Stimulated activated CD4-positive, alpha-beta T cell treated with anti-CD3 and anti-CD28 coated beads, TNF-alpha, amount 100 ng/mL, for 1 hour (primary cell): ENCODE data around the gene PRPF38B.
"Not testable (repeated sequence)": the region's sequence is repeated elsewhere in the genome, so short reads cannot be mapped to it uniquely, and the experiment has no call there.

Experiments
- DNase-seq, 3 donors: peaks; one replicate each; pipeline ENCODE4 v3.0.0-alpha.2; 2020; ENCODE audit warnings: low read depth in 3 of 3, low spot score in 1 of 3

The PRPF38B gene, protein sequence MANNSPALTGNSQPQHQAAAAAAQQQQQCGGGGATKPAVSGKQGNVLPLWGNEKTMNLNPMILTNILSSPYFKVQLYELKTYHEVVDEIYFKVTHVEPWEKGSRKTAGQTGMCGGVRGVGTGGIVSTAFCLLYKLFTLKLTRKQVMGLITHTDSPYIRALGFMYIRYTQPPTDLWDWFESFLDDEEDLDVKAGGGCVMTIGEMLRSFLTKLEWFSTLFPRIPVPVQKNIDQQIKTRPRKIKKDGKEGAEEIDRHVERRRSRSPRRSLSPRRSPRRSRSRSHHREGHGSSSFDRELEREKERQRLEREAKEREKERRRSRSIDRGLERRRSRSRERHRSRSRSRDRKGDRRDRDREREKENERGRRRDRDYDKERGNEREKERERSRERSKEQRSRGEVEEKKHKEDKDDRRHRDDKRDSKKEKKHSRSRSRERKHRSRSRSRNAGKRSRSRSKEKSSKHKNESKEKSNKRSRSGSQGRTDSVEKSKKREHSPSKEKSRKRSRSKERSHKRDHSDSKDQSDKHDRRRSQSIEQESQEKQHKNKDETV

DNA sequence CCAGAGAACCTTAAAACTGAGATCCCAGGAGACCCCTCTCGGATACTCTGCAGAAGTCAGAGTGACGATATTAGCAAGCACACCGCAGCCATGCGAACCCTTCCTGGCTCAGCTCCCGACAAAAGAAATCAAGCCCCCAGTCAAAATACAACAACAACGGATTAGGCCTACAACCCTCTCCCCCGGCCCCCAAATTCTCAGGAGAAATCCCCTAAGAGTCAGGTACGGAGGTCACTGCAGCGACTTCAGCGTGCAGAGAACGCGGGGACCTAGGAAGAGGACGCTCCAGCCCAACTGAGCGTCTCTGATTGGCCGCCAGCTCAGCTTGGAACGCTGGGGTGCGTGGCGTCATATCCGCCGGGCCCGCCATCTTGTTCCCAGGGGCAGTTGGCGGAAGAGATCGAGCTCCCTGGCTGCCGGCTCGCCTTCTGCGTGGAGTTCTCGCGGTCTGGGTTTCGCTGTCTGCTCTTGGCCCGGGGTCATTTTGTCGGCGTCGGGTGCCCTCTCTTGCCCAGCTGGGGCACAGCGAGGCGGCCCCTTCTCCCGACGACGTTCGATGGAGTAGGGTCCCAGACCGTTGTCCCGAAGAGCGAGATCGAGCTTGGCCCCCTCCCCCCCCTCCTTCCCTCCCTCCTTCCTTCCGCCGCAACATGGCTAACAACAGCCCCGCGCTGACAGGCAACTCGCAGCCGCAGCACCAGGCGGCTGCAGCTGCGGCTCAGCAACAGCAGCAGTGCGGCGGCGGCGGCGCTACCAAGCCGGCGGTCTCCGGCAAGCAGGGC lies at the start of gene PRPF38B:
Gene PRPF38B (plus strand): TSS at position 369 of the 782 bp plus-strand sequence. CDS start 282 bp downstream, at position 651.
- peak; percentile 78 to 85 (median 82) for DNase-seq

DNA sequence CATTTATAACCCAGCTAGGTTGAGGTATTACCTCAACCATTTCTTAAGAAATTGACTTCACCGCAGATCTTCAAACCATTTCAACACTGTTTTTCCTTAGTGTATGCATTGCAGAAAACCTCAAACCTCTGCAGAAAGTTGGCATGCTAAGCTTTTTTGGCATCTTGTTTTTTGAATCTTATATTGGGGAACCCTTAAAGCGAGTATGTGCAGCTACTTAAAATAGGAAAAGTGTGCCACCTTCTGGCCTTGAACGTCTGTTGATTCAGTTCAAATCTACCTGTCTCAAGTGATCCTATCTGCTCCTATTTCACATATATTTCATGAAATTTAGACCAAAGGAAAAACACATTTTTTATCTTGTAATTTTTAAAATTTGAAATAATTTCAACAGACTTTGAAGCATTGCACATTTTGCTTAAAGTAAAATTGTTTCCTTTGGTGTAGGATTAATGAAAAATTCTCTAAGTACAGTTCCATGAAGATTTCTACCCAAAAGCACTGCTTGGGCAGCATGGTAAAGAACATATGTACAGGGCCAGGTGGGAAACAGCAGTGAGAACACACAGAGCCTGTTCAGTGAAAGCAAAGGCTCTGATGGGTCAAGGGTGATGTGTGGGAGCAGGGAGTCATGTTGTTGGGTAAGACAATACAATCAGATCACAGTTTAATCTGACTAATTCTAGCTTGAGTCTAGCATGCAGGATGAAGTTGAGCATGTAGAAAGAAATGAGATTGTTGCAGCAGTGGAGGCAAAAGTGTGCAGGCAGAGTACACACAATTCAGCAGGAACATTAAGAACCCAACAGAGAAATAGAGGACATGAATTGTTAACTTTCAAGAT lies 48.4 kb upstream of the PRPF38B start:
- DNase-seq: peak in 1 of 3 donors; percentile 20

DNA sequence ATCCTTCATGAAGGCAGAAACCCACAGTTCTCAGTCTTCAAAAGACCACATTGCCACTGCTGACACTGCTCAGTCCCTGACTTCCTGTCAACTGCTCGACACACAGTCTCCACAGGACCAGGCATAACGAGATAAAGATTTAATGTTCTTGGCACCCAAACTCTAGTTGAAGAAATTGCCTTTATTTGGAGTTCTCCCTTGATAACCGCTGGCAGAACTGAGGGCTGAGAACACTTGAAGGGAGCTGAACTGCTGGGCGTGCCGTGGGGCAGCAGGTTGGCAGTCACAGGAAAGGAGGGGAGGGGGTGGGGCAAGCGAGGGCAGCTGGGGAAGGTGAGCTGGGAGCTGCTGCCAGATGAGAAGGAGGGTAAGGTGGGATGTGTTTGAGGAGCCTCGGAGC lies 47.1 kb upstream of the PRPF38B start:
- peak in 1 of 3 donors; percentile 22 for DNase-seq

DNA sequence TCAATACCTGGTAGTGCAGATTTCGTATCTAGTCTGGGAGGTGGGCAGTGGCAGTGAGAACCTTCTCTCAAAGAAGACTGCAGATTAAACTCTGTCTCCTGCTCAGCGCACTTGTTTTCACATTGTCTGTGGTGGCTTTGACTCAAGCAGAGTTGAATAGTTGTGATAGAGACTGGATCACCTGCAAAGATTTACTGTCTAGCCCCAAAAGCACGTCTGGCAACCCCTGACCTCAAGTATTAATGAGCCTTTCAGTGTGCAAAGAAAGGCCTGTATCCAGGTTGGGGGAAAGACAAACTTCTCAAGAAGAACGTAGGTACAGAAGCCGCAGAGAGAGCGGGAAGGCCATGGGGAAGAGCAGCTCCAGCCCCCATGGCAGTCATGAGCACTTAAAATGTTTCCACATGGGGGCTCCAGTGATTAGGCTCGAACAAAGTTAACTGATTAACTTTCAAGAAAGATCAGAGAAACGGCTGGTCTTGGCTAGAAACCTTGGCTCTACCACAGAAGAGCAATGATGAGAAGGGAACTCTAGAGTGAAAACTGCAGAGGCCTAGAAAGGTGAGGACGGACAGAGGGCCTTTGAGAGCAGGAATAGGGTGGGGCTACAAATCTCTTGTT lies 46.4 kb upstream of the PRPF38B start:
- no peak for DNase-seq

DNA sequence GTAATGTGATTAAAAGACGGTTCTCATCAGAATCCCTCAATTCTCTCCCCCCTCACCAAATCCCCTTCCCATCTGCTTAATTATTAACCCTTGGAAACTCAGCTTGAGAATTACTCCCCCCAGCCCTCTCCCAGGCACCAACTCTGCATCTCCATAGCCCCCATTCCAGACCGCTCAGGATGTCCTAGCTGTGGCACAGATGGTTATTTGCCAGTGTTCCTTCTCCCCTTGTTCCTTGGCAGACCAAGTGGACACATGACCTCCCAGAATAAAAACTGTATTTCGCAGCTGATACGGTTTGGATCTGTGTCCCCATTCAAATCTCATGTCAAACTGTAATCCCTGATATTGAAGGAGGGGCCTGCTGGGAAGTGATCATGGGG lies 45.9 kb upstream of the PRPF38B start:
- no peak for DNase-seq

DNA sequence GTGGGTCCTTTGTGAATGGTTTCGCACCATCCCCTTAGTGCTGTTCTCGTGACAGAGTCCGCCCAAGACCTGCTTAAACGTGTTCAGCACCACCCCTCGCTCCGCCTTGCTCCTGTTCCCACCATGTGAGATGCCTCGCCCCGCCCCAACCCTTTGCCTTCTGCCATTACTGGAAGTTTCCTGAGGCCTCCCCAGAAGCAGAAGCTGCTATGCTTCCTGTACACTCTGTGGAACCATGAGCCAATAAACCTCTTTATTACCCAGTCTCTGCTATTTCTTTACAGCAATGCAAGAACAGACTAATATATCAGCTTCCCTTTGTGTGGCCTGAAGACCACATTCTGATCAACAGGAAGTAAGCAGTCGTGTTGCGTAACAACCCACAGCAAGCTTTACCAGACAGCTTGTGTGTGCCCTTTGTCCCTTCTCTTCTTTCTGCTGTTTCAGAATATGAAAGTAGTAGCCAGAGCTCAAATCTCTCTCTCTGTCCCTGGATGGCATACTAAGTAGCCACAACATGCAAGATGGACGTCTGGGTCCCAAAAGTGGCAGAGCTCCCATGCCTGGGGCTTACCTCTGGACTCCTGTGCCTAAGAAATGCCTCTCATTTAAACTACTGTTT lies 45.4 kb upstream of the PRPF38B start:
- DNase-seq: peak; percentile 33 to 52 (median 36)

DNA sequence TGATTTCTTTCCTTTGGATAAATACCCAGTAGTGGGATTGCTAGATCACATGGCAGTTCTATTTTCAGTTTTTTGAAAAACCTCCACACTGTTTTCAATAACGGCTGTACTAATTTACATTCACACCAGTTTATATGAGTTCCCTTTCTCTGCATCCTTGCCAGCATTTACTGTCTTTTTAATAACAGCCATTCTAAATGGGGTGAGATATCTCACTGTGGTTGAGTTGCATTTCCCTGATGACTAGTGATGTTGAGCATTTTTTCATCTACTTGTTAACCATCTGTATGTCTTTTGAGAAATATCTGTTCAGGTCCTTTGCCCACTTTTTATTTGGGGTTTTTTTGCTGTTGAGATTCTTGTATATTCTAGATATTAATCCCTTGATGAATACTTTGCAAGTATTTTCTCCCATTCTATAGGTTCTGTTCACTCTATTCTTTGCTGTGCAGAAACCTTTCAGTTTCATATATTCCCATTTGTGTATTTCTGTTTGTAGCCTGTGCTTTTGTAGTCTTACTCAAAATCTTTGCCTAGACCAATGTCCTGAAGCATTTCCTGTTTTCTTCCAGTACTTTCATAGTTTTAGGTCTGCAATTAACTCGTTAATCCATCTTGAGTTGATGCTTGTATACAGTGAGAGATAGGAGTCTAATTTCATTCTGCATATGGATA lies 38.5 kb upstream of the PRPF38B start:
- DNase-seq: no peak

DNA sequence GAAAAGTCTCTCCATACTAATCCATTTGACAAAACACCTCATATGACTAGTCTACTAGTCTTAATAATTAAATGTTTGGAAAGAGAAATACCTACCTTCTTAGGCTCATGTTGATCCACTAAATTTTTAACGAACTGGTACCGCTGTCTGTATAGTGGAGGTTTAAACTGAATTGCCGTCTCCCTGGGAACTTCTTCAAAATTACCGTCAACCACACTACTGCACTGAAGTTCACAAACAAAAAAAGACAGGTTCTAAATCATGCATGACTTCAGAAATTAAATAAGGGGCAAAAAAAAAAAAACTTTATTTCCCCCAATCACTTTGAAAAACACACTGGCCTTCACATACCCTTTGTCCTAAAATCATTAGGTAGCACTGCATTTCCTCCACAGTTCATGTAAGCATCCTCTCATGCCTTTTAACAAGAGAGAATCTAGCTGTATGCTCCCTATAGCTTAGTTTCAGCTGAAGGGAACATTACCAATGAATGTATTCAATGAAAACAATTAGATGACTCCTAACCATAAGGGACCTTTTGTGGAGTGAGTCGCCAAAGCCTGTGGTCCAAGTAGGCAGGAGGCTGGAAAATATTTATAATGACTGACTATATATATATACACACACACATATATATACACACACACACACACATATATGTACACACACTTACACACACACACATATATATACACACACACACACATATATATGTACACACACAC lies 34.6 kb upstream of the PRPF38B start:
- no peak for DNase-seq

DNA sequence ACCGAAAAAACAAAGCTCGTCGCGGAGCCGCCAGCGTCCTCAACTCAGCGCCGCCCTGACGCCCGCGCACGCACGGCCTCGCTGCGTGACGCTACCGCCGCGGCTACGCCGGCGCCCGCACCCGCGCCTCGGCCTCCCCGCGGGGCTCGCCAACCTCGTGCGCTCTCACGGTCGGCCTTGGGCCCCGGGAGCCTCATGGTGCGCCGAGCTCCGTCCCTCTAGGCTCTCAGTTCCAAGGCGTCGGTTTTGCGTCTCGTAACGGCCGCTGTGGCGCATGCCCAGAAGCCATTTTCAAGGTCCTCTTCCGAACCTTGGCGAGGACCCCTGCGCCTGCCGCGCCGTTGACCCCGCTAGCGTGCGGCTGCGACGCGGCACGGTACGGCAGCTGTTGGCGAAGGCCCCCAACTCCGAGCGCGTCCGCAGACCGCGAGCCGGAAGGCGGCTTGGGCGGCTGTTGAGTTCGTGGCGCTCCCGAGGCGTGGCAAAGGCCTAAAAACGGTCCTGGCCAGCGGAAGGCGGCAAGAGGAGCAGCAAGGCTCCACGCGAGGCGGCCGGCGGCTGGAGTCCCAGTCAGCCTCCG lies 31.0 kb upstream of the PRPF38B start, which contains the start of gene HENMT1:
Gene HENMT1 (minus strand): TSS at position 64 of the 580 bp plus-strand sequence. CDS start 1,209 bp downstream, outside the sequence.
- DNase-seq: peak; percentile 25 to 61 (median 50)

DNA sequence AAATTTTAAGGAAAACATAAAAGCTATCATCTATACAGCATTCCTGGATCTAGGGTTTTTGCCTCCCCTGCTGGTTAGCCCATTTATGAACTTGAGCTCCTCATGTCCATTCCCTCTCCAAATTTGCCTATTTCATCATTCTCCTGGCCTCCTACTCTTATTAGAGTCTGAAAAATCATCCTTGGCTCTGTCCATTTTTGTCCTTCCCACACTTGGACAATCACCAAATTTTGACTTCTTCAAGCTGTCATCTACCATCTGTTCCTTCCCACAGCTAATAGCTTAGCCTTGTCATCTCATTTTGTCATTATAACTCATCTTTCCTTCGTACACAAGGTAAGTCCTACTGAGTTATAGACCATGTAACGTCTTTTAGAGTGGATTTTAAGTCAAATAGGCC lies 29.0 kb upstream of the PRPF38B start:
- DNase-seq: no peak

DNA sequence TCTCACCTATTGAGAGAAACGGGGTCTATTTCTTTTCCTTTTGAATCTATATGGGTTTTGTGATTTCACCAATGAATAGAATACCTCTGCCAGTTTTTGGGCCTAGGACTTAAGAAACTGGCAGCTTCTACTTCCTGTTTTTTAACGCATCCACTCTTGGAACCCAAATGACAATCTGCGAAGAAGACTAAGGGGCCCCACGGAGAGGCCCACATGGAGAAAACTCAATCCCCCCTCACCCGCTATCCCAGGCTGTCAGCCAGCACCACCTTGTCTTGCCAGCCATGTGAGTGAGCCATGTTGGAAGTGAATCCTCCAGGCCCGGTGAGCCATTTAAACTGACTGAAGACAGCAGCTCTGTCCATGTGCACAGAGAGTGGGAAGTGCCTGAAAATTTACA lies 27.6 kb upstream of the PRPF38B start:
- DNase-seq: no peak

DNA sequence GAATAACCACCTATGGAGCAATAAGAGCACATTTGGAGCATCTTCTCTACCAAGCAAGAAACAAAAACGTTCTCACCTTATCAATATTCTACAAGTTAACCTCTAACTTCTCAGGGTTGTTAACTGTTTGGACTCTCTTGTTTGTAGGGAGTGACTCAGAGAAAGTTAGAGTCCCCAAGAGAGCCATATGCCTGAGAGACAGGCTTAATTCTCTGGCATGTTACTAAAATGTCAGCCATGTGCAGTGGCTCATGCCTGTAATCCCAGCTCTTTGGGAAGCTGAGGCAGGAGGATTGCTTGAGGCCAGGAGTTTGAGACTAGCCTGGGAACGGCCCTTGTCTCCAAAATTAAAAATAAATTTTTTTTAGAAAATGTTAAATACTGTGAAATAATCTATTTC lies 27.0 kb upstream of the PRPF38B start:
- DNase-seq: no peak

DNA sequence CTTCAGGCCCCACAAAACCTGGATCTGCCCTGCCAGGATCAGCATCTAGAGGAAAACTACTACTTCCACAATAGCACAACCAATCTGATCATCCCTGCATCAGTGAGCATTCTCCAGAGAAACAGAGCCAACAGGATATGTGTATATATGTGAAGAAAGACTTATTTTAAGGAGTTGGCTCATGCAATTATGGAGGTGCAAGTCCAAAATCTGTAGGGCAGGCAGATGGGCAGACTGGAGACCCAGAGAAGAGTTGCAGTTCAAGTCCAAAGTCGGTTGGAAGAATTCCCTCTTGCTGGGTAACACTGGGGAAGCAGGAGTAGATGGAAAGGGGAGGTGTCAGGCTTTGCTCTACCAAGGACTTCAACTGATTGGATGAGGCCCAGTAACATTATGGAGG lies 26.3 kb upstream of the PRPF38B start:
- no peak for DNase-seq

DNA sequence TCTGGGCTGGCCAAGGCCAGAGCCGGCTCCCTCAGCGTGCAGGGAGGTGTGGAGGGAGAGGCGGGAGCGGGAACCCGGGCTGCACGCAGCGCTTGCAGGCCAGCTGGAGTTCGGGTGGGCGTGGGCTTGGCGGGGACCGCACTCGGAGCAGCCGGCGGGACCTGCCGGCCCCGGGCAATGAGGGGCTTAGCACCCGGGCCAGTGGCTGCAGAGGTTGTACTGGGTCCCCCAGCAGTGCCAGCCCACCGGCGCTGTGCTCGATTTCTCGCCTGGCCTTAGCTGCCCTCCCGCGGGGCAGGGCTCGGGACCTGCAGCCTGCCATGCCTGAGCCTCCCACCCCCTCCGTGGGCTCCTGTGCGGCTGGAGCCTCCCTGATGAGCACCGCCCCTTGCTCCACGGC lies 24.7 kb upstream of the PRPF38B start:
- DNase-seq: not testable (repeated sequence)

DNA sequence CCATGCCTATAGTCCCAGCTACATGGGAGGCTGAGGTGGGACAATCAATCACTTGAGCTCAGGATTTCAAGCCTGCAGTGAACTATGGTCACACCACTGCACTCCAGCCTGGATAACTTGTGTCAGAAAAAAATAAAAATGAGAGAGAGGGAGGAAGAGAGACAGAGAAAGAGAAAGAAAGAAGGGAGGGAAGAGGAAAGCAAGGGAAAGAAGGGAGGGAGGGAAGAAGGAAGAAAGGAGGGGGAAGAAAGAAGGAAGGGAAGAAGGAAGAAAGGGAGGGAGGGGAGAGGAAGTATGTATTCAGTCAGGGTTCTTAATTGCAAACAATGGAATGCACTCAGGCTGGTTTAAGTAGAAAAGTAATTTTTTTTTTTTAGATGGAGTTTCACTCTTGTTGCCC lies 23.3 kb upstream of the PRPF38B start:
- DNase-seq: no peak

DNA sequence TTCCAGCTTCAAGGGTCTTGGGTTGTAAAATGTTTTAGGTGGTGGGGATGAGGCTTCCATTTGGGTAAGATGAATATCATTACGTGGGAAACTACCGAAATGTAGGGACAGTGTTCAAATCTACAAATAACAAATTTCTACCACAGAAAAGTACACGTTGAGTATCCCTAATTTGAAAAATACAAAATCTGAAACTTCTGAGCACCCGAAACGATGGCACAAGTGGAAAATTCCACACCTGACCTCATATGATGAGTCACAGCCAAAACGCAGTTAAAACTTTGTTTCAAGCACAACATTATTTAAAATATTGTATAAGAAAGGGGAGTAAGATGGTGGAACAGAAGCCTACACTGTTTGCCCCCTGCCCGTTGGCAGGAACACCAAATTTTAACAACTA lies 22.4 kb upstream of the PRPF38B start:
- DNase-seq: no peak

DNA sequence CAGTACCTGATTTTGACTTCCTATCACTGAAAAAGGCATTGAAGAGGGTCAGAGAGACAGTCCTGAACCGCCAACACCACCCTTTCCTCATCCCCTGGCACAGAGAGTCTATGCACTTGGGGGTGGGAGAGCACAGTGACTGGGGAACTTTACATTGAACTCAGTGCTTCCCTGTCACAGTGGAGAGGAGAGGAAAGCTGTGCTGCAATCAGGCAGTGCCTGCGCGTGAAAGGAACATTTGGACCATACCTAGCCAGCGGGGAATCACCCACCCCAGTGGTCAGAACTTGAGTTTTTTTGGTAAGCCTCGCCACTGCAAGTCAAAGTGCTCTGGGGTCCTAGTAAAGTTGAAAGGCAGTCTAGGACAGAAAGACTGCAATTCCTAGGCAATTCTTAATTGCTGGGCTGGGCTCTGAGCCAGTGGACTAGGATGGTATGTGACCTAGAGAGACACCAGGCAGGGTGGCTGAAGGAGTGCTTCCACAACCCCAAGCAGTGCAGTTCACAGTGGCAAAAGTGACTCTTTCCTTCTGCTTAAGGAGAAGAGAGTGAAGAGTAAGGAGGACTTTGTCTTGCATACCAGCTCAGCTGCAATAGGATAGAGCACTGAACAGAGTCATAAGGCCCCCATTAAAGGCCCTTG lies 21.9 kb upstream of the PRPF38B start:
- no peak for DNase-seq

DNA sequence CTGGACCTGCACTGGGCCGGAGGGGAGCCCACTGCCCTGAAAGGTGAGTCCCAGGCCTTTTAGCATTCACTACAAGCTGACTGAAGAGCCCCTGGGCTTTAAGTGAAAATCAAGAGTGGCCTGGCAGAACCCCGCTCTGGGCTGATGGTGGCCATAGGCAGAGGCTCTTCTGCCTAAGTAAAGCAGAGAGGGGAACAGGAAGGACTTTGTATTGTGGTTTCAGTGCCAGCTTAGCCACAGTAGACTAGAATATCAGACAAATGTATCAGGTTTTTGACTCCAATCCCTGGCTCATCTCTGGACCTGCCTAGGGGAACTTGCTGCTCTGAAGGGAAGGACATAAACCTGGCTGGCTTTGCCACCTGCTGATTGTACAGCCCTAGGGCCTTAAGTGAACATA lies 21.0 kb upstream of the PRPF38B start:
- no peak for DNase-seq
